Epidermal melanocyte (primary cell): ENCODE data around the gene NXPE2.
"Not testable (repeated sequence)": the region's sequence is repeated elsewhere in the genome, so short reads cannot be mapped to it uniquely, and the experiment has no call there.

Source experiments
- DNase-seq: peaks from one replicate; pipeline ENCODE4 v3.0.0; 2011; ENCODE audit warnings: low spot score; ENCODE audit not compliant: insufficient read length

Gene NXPE2

DNA sequence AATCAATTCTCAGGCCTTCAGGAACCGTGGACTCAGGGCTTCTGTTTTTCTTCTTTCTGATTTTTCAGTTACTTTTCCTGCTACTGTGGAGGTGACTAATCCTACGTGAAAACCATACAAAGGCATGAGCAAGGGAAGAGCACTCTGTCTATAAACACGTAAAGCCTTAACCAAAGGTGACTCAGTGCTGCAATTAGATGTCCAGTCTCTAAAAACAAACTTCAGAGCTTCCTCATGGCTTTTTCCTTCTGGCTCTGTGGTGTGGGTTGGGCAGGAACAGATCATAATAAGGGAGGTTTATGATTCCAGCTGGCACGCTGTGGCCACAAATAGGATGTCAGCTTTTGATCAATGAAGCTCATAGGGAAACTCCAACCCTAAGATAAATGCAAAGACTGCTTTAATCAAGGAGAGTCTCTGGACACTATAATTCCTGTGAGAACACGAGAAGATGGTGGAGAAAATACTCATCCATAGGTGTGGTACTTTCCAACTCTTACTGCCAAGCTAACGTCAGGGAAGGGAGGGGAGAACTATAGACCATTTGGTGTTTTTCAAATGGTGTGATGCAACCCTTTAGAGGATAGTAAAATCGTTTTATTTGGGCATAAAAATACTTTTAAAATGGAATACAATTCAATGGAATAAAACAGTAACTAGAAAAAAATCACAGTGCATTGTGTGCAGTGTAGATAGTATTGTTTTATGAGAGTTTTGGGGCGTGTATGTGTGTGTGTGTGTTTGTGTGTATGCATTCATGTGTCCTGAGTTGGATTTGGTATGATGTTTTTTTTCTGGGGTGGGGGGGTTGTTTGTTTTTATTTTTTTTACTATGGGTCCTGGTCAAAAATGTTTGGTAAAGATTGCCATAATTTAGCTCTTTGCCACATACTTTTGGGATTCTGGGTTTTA is at the start of gene NXPE2:
TSS of gene NXPE2 (plus strand) at position 403 of the 912 bp plus-strand sequence. CDS start at position 452, 49 bp downstream.
- no peak for DNase-seq

- DNase-seq, result not testable (repeated sequence)
These were observed 46.8 kb upstream of the NXPE2 start for GRCh38 chr11:114631445-114631965.

DNA sequence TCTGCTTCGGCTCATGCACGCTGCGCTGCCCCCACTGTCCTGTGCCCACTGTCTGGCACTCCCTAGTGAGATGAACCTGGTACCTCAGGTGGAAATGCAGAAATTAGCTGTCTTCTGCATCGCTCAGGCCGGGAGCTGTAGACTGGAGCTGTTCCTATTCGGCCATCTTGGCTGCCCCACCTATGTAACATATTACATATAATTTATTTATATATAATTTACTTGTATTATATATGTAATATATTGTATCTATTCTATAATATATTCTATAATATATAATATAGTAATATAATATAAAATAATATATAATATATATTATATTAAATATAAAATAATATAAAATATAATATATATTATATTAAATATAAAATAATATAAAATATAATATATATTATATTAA is 38.9 kb upstream of the NXPE2 start:
- DNase-seq, result not testable (repeated sequence)

- no peak for DNase-seq
These were observed 27.7 kb upstream of the NXPE2 start for GRCh38 chr11:114650661-114651060.

GRCh38 chr11:114651145-114651718 is 27.1 kb upstream of the NXPE2 start:
- no peak for DNase-seq

DNA sequence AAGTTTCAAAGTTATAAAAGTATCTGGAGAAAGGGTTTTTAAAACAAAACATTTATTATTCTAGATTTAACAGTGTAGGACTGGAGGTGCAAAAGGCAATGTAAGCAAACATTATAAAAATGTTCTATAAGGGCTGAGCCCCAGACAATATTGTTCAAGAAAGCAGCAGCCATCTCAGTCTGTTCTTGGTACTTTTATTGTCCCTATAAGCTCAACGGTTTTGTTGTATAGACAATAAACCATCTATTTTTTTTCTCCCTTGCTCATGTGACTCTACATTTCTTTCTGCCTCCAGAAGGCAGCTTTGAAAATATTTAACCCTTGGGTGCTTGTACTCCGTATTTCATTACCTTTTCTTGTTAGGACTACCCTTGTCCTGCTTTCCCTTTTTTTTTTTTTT is 25.2 kb upstream of the NXPE2 start:
- DNase-seq, result no peak

DNA sequence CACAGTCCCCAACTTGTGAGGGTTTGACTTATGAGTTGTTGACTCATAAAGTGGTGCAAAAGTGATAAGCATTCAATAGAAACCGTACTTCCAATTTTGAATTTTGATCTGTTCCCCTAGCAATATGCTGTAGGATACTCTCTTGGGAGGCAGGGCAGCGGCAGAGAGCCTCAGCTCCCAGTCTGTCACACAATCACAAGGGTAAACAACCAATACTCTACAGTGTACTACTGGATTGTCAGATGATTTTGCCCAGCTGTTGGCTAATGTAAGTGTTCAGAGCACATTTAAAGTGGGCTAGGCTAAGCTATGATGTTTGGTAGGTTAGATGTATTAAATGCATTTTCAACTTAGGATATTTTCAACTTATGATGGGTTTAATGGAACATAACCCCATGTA is 13.7 kb upstream of the NXPE2 start:
- DNase-seq, result no peak

DNA sequence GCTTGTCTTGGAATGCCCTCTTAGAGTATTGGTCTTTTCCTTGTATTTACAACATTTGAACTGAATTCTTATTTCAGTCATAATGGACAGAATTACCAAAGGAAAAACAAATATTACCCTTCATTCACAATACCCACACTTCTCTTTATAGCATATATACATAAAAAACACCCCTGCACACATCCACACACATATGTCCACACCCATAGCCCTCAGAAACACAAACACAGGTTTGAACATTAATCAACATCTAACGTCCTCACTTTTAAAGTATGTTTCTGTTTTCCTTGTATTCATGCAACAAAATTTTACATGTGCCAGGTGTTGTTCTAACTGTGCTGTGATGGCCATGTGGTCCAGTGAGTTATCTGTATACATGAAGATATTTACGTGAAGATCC is 11.6 kb upstream of the NXPE2 start:
- no peak for DNase-seq

DNA sequence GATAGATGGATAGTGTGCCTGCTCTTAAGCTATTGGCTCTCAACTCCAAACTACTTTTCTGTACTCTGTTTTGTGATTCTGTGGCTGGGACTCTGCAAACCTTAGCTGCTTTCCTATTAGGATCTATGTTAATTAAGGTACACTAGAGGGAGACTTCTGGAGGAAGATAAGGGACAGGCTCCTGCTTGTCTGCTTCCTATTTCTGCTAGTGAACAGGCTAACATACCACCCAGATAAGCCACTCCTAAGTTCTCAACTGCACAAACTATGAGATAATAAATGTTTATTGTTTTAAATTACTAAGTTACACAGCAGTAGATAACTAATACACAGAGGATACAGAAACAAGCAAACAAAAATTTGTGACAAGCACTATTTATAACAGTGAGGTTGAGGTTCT is 10.2 kb upstream of the NXPE2 start:
- no peak for DNase-seq

- no peak for DNase-seq
These were observed 4.7 kb upstream of the NXPE2 start for GRCh38 chr11:114673661-114674060.

DNA sequence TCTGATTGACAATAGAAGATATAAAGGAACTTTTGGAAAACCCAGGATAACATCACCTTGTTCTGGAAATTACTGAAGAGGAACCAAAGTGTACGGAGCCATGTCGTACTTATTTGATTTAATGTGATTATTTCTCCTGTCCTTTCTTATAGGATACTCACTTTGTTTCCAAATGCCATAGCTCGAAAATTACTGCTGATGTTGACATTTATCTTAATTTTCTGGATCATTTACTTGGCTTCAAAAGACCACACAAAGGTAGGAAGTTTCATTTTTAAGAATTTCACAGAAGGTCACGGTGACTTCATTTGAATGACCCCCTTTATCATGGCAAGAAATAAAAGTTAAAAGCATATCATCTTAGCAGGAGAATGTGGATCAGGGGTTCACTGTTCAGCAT is 1.2 kb downstream of the NXPE2 start:
- no peak for DNase-seq

DNA sequence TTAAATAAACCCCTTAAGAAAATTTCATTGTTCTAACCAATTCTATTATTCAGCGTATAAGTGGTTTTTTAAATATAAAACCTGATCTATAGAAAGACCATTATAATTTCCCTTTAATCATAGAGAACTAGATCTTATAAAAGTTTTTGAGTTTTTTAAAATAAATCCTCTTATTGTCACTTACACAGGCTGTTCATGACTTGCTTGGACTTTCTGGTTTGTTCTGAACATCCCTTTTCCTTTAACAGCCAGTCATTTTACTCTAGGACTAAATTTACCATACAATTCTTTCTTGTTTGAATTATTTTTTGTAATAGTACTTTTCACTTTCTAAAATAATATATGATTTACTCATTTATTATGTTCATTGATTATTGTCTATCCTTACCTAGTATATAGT is 4.7 kb downstream of the NXPE2 start:
- DNase-seq, result no peak

DNA sequence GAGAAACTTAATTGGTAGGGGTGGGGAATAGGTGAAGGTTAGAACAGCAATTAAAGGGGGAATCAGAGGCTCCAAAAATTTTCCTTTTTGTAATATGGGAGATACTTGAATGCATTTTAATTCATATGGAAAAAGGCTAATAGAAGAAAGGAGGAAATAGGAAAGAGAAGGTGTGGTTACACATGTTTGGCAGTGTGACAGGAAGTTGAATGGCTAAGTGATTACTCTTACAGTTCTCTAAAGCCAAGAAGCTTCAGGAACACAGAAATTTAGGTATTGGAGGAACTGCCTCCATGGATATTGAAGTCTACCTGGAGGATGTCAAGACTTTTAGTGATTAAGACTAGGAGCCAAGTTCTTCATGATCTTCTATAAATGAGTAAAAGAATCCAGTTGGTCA is 6.3 kb downstream of the NXPE2 start:
- no peak for DNase-seq

GRCh38 chr11:114685097-114685496 is 6.8 kb downstream of the NXPE2 start:
- no peak for DNase-seq

- no peak for DNase-seq
These were observed 27.1 kb downstream of the NXPE2 start for GRCh38 chr11:114705280-114706024.

- no peak for DNase-seq
These were observed 31.6 kb downstream of the NXPE2 start for GRCh38 chr11:114709960-114710359.

DNA sequence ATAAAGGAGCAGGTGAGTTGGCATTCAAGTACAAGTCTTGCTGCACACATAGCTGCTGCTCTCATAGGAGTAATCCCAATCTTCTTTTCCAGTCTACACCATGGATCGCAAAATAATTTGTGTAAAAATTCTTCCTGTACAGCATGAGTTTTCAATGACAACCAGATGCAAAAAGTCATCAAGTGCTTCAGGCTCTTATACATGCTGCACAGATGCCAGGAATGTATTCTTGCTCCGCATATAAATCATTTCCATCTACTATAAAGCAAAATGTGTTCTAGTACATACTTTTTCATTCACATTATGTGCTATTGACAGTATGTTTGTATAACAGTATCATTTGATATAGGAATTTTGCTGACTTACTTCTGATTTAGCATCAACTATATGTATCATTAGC is 35.4 kb downstream of the NXPE2 start:
- DNase-seq, result no peak

DNA sequence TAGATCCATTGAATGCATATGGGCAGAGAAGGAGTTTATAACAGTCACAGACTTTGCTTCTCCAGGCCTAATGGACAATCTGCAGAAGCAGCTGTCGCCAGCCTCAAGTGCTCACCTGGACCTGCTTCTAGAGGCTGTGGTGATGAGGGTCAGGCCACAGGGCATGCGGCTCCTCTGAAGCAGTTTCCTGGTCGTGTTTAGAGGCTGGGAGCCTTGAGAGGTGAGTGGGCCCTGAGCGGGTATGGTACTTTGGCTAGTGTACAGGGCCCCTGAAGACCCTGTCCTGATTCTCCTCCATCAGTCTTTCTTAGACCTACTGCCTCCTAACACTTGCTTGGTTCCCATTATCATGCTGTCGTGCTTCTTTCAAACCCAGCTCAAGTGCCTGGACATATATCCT is 41.2 kb downstream of the NXPE2 start:
- no peak for DNase-seq

GRCh38 chr11:114724916-114725524 is 46.7 kb downstream of the NXPE2 start:
- DNase-seq, result no peak

GRCh38 chr11:114725623-114726022 is 47.3 kb downstream of the NXPE2 start:
- no peak for DNase-seq

DNA sequence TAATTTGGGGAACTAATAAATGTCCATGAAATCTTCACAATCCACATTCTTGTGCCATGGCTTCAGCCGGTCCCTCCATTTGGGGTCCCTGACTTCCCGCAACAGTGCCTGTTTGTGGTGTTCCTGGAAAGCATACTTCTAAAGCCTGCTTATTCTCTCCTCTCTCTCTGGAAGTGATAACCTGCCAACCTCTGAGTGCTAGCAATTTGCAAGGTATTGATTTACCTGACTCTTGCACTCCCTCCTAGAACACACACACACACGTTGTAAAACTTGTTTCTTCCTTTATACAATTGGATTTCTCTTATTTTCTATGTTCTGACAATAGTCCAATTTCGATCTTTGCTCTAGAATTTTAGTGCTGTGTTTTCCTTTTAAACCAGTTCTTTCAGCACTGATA is 58.5 kb downstream of the NXPE2 start:
- DNase-seq, result no peak

DNA sequence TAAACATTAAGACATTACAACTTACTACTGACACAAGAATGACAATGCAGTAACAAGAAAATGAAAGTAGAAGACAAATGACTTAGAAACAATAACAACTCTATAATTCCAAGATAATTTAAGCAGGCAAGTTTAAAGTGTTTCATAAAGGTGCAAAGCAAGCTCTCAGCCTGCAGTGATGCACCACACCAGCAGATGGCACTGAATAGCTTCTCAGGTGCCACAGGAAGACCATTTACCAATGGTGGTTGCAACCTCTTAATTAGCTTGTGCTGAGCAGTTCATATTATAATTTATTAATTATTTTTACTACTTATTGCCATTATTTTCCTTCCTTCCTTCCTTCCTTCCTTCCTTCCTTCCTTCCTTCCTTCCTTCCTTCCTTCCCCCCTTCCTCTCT is 60.6 kb downstream of the NXPE2 start:
- DNase-seq, result no peak
